Skin of body (tissue), 2 donors: ENCODE data around the gene B3GNT7. TPM values are rescaled to one million over a fixed set of nuclear protein-coding genes. Genes with fewer than 3 reads are reported as not detected.

Source experiments
- DNase-seq: peaks from one replicate; lab custom pipeline; 2025; lab: John Stamatoyannopoulos, UW
- total RNA-seq: library from RNA; depleted of rRNA; stranded (reverse); fragments of >200 nt; gene quantifications from one replicate; pipeline ENCODE4 v1.2.3, GENCODE V29; 2014

Gene B3GNT7
- total RNA-seq, 1 donor from 2014 or later, result 1.4 TPM

DNA sequence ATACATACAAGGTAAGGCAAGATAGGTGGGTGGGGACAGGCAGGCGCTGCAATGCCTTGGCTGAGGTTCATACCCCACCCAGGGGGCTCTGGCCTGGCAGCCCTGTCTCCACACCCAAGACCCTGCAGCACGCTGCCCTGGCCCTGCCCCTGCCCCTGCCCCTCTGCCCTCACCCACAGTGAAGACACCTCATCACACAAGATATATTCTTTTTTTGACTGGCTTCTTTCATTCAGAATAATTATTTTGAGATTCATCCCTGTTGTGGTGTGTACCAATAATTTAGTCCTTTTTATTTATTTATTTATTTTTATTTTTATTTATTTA is 11.4 kb upstream of the B3GNT7 start:
- DNase-seq, result no peak

DNA sequence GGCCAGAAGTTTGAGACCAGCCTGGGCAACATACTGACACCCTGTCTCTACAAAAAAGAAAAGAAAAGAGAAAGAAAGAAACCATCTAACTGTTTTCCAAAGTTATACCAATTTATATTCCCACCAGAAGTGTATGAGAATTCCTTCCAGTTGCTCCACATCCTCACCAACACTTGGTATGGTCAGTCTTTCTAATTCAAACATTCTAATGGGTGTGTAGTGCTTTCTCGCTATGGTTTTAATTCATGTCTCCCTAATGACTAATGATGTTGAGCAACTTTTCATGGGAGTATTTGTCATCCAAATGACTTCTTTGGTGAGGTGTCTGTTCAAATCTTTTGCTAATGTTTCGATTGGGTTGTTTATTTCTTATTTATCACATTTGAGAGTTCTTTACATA is 10.5 kb upstream of the B3GNT7 start:
- no peak for DNase-seq

- no peak for DNase-seq
Observed at GRCh38 chr2:231385429-231385828, 10.1 kb upstream of the B3GNT7 start.

DNA sequence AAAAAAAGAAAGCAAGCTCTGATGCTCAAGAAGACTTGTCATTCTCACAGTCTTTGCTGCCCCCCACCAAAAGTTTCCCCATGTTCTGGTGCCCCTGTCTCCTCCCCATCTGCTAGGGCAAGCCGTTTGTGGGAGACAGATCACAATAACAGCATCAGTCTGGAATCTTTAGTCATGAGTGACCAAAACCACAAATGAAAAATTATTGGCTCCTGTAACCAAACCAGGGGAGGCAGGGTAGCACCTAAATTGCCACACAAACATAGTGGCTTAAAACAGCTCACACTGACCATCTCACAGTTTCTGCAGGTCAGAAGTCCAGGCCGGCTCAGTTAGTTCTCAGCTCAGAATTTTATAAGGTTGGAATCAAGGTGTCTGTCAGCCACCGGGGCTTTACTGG is 9.1 kb upstream of the B3GNT7 start:
- DNase-seq, result no peak

GRCh38 chr2:231387904-231388724 is 7.4 kb upstream of the B3GNT7 start:
- peak; percentile 18 for DNase-seq

- no peak for DNase-seq
Observed at GRCh38 chr2:231388725-231389346, 6.7 kb upstream of the B3GNT7 start.

DNA sequence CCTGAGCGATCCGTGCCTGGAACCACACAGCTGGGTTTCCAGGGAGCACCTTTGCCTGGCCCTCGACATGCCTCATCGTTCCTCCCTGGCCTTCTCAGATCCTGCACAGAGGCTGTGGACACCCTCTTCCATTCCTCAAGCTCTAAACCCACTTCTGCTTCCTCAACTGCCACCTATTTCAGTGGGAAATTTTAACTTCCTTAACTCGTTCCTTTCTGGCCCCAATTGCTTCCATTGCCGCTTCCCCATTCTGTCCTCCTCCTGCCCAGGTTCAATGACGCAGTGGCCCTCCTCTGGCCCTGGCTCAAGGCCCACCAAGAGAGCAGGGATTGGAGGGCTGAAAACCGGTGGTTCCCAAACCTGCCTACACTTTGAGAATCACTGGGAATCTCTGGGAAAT is 4.8 kb upstream of the B3GNT7 start:
- no peak for DNase-seq

DNA sequence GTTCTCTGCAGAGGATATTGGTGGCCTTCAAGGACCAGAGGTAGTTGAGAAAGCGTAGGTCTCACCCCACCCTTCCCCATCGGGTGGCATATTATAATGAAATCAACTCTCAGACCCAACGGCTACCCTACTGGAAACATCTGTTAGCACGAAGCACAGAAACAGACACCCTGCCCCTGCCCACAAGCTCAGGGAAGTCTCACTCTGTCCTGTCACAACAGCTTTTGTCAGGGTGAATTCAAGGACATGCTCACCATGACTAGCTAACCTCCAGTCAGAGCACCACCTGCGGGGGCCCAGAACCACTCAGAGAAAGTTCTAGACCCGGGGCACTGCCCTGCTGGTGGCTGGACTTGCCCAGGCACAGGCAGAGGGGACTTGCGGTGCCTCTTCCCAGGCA is 3.5 kb upstream of the B3GNT7 start:
- DNase-seq, result no peak

- no peak for DNase-seq
Observed at GRCh38 chr2:231392431-231393148, 2.9 kb upstream of the B3GNT7 start.

DNA sequence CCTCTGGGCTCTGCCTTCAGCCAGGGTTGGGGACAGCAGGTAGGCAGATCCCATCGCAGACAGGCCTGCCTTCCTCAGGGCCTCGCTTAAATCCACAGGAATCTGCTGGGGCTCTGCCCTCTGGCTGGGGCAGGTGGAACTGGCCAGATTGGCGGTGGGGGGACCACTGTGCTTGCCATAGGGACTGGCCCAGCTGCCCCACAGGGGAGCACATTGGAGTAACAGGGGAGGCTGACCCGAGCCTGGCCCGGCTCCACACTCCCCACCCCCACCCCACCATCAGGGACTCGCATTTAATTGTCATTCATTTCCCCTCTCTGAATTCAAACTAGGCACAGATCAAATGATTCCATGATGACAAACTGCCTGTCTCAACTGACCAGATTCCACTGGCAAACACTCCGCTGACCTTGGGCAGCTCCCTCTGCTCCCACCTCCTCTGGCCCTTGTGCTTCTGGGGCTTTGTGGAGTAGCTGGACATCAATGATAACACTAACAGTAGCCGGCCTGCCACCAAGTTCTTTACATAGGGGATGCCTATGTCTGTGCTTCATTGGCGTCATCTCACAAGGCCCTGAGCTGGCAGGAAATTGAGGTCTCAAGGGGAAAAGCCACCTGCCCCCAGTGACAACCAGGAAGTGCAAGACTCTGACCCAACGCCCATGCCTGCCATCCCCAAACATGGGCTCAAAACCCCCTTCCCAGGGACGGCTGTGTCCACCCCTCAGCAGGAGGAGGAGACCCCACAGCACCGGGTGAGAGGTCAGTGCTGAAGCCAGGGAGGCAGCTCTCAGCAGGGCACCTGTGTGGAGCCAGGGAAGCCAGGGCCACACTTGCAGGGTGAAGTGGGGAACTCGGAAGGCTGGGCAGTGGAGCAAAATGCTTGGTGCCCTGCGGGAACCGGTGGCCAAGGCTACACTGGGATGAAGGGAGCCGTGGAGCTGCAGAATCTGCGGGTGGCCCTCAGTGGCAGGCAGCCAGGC is 2.1 kb upstream of the B3GNT7 start:
- DNase-seq, result no peak

GRCh38 chr2:231394211-231395141 is 1.0 kb upstream of the B3GNT7 start:
- DNase-seq, result no peak

GRCh38 chr2:231396058-231396821 is 730 bp downstream of the B3GNT7 start:
- DNase-seq, result no peak

DNA sequence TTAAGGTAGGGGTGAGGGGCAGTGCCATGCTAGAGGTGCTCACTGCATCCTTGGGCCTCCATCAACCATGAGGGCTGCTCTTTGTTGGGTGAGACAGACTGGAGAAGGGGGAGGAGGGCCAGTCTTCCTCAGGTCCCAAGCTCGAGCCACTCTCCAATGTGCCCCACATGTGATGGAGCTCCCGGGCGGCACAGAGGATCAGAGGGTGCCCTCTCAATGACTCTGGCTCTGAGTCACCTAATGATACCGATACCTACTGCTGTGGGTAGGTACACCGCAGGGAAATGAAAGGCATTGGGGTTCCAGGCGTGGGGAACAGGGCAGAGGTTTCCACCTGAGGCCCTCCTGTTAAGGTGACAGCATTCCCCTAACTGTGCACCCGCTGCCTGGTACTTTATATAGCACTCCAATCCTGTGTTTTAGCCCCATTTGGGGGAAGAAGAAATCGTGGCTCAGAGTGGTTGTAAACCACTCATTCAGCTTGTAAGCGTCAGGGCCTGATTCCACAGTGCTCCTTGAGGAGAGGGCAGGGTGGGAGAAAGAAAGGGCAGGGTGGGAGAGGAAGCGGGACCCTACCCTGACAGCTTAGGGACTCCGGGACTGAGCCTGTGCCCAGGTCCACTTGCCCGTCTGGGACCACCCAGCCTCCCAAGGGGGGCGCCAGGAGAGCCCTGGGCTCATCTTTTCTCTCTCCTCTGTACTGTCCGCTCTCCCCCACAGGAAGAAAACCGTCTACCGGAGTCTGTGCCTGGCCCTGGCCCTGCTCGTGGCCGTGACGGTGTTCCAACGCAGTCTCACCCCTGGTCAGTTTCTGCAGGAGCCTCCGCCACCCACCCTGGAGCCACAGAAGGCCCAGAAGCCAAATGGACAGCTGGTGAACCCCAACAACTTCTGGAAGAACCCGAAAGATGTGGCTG is 1.8 kb downstream of the B3GNT7 start:
- DNase-seq, result no peak

GRCh38 chr2:231397928-231398294 is 2.4 kb downstream of the B3GNT7 start:
- no peak for DNase-seq

DNA sequence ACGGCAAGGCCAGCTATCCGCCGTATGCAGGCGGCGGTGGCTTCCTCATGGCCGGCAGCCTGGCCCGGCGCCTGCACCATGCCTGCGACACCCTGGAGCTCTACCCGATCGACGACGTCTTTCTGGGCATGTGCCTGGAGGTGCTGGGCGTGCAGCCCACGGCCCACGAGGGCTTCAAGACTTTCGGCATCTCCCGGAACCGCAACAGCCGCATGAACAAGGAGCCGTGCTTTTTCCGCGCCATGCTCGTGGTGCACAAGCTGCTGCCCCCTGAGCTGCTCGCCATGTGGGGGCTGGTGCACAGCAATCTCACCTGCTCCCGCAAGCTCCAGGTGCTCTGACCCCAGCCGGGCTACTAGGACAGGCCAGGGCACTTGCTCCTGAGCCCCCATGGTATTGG is 3.1 kb downstream of the B3GNT7 start:
- no peak for DNase-seq

DNA sequence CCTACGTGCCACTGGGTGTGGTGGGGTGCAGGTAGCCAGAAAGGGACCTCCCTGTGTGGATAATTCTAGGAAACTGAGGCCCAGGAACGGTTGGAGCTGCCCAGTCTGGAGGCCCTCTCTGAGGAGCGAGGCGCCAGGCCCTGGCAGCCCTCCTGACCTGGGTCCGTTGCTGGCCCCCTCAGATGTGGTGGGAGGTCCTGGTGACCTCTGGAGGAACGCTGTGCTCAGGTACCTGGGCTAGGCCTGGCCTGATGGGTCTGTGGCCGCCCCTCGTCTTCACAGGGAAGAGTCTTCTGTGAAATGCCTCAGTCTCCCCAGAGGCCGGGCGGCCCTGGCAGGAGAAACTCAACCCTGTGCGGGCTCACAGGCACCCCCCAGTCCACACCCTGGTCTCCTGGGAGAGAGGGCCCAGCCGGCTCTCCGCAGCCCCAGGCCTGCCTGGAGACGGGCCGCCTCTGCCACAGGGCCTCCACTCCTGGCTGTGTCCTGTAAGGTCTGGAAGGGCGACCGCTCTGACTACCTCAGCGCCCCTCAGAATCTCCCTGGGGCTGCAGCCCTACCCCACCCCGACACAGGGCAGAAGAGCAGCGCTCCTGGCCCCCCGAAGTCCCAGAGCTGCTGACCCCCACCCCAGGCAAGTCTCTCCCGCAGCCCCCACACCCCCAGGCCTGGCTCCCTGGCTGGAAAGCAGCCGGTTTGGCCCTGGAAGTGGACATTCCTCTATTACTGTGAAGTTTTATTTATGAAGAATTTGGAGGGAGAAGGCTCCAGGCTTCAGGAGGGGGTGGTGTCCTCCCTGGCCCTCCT is 3.7 kb downstream of the B3GNT7 start:
- no peak for DNase-seq

GRCh38 chr2:231399853-231400680 is 4.6 kb downstream of the B3GNT7 start:
- DNase-seq, result peak; percentile 18
